ENCODE measurements around the gene RNF11.

DNA sequence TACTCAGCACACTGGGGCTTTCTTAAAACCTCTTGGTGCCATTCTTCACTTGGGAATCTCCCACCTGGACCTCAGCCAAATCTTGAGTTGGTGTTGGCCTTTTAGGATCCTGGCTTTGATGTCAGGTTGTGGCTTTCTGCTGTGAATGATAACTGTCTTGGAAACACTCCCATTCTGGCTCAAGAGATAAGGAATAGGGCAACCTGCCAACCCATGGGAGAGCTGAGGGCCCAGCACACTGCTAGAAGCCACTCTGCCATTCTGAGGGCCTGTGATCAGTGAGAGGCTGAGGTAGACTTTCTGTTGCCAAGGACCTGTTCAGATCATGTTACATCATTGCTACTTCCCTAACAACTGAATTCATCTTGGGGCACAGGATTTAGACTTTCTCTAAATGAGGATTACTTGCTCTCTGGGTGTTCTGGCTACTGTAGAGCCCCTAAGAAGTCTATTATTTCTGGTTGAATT is 48.4 kb downstream of the RNF11 start:
- TF ChIP-seq POLR2AphosphoS5 (IDR thresholded peaks at IDR 0.05; ENCODE audit: low read depth, low read length) (no peak), TAF1 (IDR thresholded peaks at IDR 0.05; ENCODE audit: borderline replicate concordance, insufficient read depth, low read length) (no peak)
- TF ChIP-seq, protein P1, sequence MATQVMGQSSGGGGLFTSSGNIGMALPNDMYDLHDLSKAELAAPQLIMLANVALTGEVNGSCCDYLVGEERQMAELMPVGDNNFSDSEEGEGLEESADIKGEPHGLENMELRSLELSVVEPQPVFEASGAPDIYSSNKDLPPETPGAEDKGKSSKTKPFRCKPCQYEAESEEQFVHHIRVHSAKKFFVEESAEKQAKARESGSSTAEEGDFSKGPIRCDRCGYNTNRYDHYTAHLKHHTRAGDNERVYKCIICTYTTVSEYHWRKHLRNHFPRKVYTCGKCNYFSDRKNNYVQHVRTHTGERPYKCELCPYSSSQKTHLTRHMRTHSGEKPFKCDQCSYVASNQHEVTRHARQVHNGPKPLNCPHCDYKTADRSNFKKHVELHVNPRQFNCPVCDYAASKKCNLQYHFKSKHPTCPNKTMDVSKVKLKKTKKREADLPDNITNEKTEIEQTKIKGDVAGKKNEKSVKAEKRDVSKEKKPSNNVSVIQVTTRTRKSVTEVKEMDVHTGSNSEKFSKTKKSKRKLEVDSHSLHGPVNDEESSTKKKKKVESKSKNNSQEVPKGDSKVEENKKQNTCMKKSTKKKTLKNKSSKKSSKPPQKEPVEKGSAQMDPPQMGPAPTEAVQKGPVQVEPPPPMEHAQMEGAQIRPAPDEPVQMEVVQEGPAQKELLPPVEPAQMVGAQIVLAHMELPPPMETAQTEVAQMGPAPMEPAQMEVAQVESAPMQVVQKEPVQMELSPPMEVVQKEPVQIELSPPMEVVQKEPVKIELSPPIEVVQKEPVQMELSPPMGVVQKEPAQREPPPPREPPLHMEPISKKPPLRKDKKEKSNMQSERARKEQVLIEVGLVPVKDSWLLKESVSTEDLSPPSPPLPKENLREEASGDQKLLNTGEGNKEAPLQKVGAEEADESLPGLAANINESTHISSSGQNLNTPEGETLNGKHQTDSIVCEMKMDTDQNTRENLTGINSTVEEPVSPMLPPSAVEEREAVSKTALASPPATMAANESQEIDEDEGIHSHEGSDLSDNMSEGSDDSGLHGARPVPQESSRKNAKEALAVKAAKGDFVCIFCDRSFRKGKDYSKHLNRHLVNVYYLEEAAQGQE (IDR thresholded peaks at IDR 0.05; ENCODE audit: insufficient read depth in 1 of 2, low read depth in 2 of 2, low read length in 2 of 2), result no peak

Measured in PFSK-1 (cell line).